Neural progenitor cell (in vitro differentiated cells): Measurements from ENCODE around the gene FAM229A. TPM values are rescaled to one million over a fixed set of nuclear protein-coding genes. Genes with fewer than 3 reads are reported as not detected.
A peak's percentile ranks its signal among the peaks of the same experiment; 100 is the strongest.

Experiments
- DNase-seq: peaks from one replicate; pipeline ENCODE4 v3.0.0-alpha.2; 2016; ENCODE audit warnings: low spot score
- H2AFZ ChIP-seq: fragments of 200-600 bp; sonication (generic); replicated peaks from 2 replicates; pipeline ENCODE4 v1.6.1; 2016; ENCODE audit warnings: antibody characterized with exemption
- H3F3A ChIP-seq: fragments of 200-600 bp; sonication (generic); 2 replicates; pipeline ENCODE4 v1.6.1; 2016; ENCODE audit warnings: antibody characterized with exemption, low read depth
- H3K27ac ChIP-seq: fragments of 200-600 bp; sonication (generic); 2 replicates; pipeline ENCODE4 v1.5.1; 2016; ENCODE audit warnings: mild to moderate bottlenecking
- H3K27me3 ChIP-seq: fragments of 200-600 bp; sonication (generic); 2 replicates; pipeline ENCODE4 v1.6.1; 2016; ENCODE audit warnings: mild to moderate bottlenecking, moderate library complexity
- H3K36me3 ChIP-seq: fragments of 200-600 bp; sonication (generic); 2 replicates; pipeline ENCODE4 v1.5.1; 2016
- H3K4me1 ChIP-seq: fragments of 200-600 bp; sonication (generic); 2 replicates; pipeline ENCODE4 v1.6.1; 2016; ENCODE audit warnings: mixed run types
- H3K4me2 ChIP-seq: fragments of 200-600 bp; sonication (generic); 2 replicates; pipeline ENCODE4 v1.6.1; 2016
- H3K4me3 ChIP-seq: fragments of 200-600 bp; sonication (generic); 2 replicates; pipeline ENCODE4 v1.5.1; 2016
- H3K79me2 ChIP-seq: fragments of 200-600 bp; sonication (generic); 2 replicates; pipeline ENCODE4 v1.6.1; 2016; ENCODE audit warnings: low read depth
- H3K9ac ChIP-seq: fragments of 200-600 bp; sonication (generic); 2 replicates; pipeline ENCODE4 v1.6.1; 2016
- H3K9me3 ChIP-seq: fragments of 200-600 bp; sonication (generic); 2 replicates; pipeline ENCODE4 v1.5.1; 2016; ENCODE audit warnings: low read depth
- H4K20me1 ChIP-seq: fragments of 200-600 bp; sonication (generic); 2 replicates; pipeline ENCODE4 v1.6.1; 2016; ENCODE audit warnings: low read depth
- H3K27ac Mint-ChIP-seq: 3 replicates; pipeline ENCODE4 v1.8.0; 2021; ENCODE audit warnings: mixed read lengths
- H3K27me3 Mint-ChIP-seq: 2 replicates; pipeline ENCODE4 v1.8.0; 2022; ENCODE audit warnings: low read depth, mild to moderate bottlenecking, inconsistent platforms, moderate library complexity, mixed read lengths; ENCODE audit not compliant: insufficient read depth
- H3K36me3 Mint-ChIP-seq: 3 replicates; pipeline ENCODE4 v1.8.0; 2021; ENCODE audit warnings: mixed read lengths
- H3K4me1 Mint-ChIP-seq: 3 replicates; pipeline ENCODE4 v1.8.0; 2021; ENCODE audit warnings: mixed read lengths
- H3K4me3 Mint-ChIP-seq: 3 replicates; pipeline ENCODE4 v1.8.0; 2021; ENCODE audit warnings: mild to moderate bottlenecking, moderate library complexity, mixed read lengths
- H3K9me3 Mint-ChIP-seq: 3 replicates; pipeline ENCODE4 v1.8.0; 2020; ENCODE audit warnings: mixed read lengths
- EZH2 ChIP-seq: fragments of 200-600 bp; sonication (generic); IDR thresholded peaks from 2 replicates; pipeline ENCODE4 v1.6.1; 2017; ENCODE audit warnings: antibody characterized with exemption, mild to moderate bottlenecking, moderate library complexity
- EZH2phosphoT487 ChIP-seq: fragments of 200-600 bp; sonication (generic); IDR thresholded peaks from 2 replicates; pipeline ENCODE4 v1.6.1; 2017; ENCODE audit warnings: antibody characterized with exemption
- total RNA-seq: library from RNA; depleted of rRNA; stranded (reverse); fragments of >200 nt; gene quantifications from 2 replicates; pipeline ENCODE4 v1.2.3, GENCODE V29; 2015; ENCODE audit warnings: low replicate concordance
- TF ChIP-seq, protein P1 (sequence below): fragments of 200-600 bp; sonication (generic); IDR thresholded peaks from 2 replicates; pipeline ENCODE4 v1.5.1; 2017; ENCODE audit warnings: antibody characterized with exemption, mild to moderate bottlenecking

The FAM229A gene
- total RNA-seq, 1 donor from 2014 or later: 3.8 TPM

GRCh38 chr1:32334864-32335534, 27.3 kb downstream of the FAM229A start:
- peak overlapping the region; percentile 96 for H3K9ac ChIP-seq

GRCh38 chr1:32334274-32334861, 27.9 kb downstream of the FAM229A start:
- Mint-ChIP-seq H3K27me3 (peaks cover 31% of the 10 kb centered on the region), H3K36me3 (peaks cover 35% of the 10 kb centered on the region), H3K4me3 (peak overlapping the region; percentile 99), H3K4me1 (peaks cover 44% of the 10 kb centered on the region), H3K27ac (peak overlapping the region; percentile 98), H3K9me3 (no peaks in the 10 kb centered on the region)
- H3K27me3 ChIP-seq: peaks cover 7% of the 10 kb centered on the region
- peak overlapping the region; percentile 100 for H3K4me3 ChIP-seq
- DNase-seq: no peak
- peaks cover 64% of the 10 kb centered on the region for H4K20me1 ChIP-seq
- no peaks in the 10 kb centered on the region for H3K9me3 ChIP-seq
- peak overlapping the region; percentile 96 for H3K9ac ChIP-seq
- H3K4me1 ChIP-seq: peaks cover 36% of the 10 kb centered on the region
- TF ChIP-seq, protein P1, sequence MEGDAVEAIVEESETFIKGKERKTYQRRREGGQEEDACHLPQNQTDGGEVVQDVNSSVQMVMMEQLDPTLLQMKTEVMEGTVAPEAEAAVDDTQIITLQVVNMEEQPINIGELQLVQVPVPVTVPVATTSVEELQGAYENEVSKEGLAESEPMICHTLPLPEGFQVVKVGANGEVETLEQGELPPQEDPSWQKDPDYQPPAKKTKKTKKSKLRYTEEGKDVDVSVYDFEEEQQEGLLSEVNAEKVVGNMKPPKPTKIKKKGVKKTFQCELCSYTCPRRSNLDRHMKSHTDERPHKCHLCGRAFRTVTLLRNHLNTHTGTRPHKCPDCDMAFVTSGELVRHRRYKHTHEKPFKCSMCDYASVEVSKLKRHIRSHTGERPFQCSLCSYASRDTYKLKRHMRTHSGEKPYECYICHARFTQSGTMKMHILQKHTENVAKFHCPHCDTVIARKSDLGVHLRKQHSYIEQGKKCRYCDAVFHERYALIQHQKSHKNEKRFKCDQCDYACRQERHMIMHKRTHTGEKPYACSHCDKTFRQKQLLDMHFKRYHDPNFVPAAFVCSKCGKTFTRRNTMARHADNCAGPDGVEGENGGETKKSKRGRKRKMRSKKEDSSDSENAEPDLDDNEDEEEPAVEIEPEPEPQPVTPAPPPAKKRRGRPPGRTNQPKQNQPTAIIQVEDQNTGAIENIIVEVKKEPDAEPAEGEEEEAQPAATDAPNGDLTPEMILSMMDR: no peak
- TF ChIP-seq EZH2 (no peak), EZH2phosphoT487 (no peak)
- H3K4me2 ChIP-seq: peak overlapping the region; percentile 100
- peaks cover 35% of the 10 kb centered on the region for H3K79me2 ChIP-seq
- H2AFZ ChIP-seq: no peak overlapping the region
- H3F3A ChIP-seq: peaks cover 70% of the 10 kb centered on the region
- peak overlapping the region; percentile 93 for H3K27ac ChIP-seq
- H3K36me3 ChIP-seq: peaks cover 6% of the 10 kb centered on the region

More at GRCh38 chr1:32334864-32335534, 27.3 kb downstream of the FAM229A start:
- peaks cover 66% of the 10 kb centered on the region for H3F3A ChIP-seq
- Mint-ChIP-seq H3K4me3 (peak overlapping the region; percentile 99), H3K4me1 (peaks cover 44% of the 10 kb centered on the region), H3K27ac (peak overlapping the region; percentile 98), H3K36me3 (peaks cover 32% of the 10 kb centered on the region), H3K9me3 (no peaks in the 10 kb centered on the region), H3K27me3 (peaks cover 28% of the 10 kb centered on the region)
- no peaks in the 10 kb centered on the region for H3K9me3 ChIP-seq
- H3K4me2 ChIP-seq: peak overlapping the region; percentile 100
- peaks cover 6% of the 10 kb centered on the region for H3K36me3 ChIP-seq
- H3K79me2 ChIP-seq: peaks cover 35% of the 10 kb centered on the region
- H3K4me1 ChIP-seq: peaks cover 36% of the 10 kb centered on the region
- peak overlapping the region; percentile 93 for H3K27ac ChIP-seq
- H2AFZ ChIP-seq: no peak overlapping the region
- TF ChIP-seq EZH2: no peak
- no peak for TF ChIP-seq EZH2phosphoT487
- TF ChIP-seq, protein P1: peak; percentile 69
- DNase-seq: peak; percentile 74
- peak overlapping the region; percentile 100 for H3K4me3 ChIP-seq
- peaks cover 57% of the 10 kb centered on the region for H4K20me1 ChIP-seq
- H3K27me3 ChIP-seq: peaks cover 7% of the 10 kb centered on the region

DNA sequence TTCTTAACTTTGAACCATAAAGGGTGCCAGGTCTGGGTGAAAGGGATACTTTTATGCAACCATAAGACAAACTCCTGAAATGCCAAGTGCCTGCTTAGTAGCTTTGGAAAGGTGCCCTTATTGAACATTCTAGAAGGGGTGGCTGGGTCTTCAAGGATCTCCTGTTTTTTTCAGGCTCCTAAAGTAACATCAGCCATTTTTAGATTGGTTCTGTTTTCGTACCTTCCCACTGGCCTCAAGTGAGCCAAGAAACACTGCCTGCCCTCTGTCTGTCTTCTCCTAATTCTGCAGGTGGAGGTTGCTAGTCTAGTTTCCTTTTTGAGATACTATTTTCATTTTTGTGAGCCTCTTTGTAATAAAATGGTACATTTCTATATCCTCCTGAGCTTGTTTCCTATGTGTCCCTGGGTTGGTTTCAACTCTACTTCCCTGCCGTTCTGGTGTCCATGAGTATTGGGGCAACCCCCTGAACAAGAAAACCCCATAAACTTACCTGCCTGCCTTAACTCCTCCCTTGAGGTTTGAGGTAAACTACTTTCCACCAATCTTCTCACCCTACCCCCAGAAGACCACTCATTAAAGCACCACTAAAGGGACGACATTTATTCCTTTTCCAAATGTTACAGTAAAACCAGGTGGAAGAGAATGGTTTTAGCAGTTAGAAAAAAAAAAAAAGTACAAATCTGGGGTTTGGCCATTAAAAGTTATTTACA, 28.9 kb downstream of the FAM229A start:
- H3K9ac ChIP-seq: no peak overlapping the region
- peak overlapping the region; percentile 99 for H3K4me3 Mint-ChIP-seq
- H3K4me1 ChIP-seq: peaks cover 34% of the 10 kb centered on the region
- no peak overlapping the region for H2AFZ ChIP-seq
- peaks cover 65% of the 10 kb centered on the region for H4K20me1 ChIP-seq
- H3K4me2 ChIP-seq: peak overlapping the region; percentile 100
- peaks cover 31% of the 10 kb centered on the region for H3K27me3 Mint-ChIP-seq
- H3K36me3 Mint-ChIP-seq: peaks cover 42% of the 10 kb centered on the region
- no peaks in the 10 kb centered on the region for H3K9me3 ChIP-seq
- peak overlapping the region; percentile 100 for H3K4me3 ChIP-seq
- no peak for TF ChIP-seq EZH2phosphoT487
- TF ChIP-seq, protein P1: no peak
- no peak for TF ChIP-seq EZH2
- peaks cover 6% of the 10 kb centered on the region for H3K36me3 ChIP-seq
- peaks cover 35% of the 10 kb centered on the region for H3K79me2 ChIP-seq
- H3F3A ChIP-seq: peaks cover 73% of the 10 kb centered on the region
- H3K4me1 Mint-ChIP-seq: peaks cover 39% of the 10 kb centered on the region
- peak overlapping the region; percentile 1 for H3K27ac ChIP-seq
- peaks cover 7% of the 10 kb centered on the region for H3K27me3 ChIP-seq
- peak overlapping the region; percentile 5 for H3K27ac Mint-ChIP-seq
- DNase-seq: no peak
- H3K9me3 Mint-ChIP-seq: no peaks in the 10 kb centered on the region
